Dermis microvascular lymphatic vessel endothelial cell (primary cell): ENCODE data around the gene RPP25L. TPM values are rescaled to one million over a fixed set of nuclear protein-coding genes. Genes with fewer than 3 reads are reported as not detected.

ENCODE experiments used
- DNase-seq, 2 donors: peaks; one replicate each; pipeline versions ENCODE4 v3.0.0 to v3.0.0-alpha.2; 2010; ENCODE audit warnings: low read depth in 2 of 2
- total RNA-seq: library from RNA; depleted of rRNA; stranded (reverse); fragments of >200 nt; gene quantifications from 2 replicates; pipeline ENCODE4 v1.2.1, GENCODE V29; 2014

RPP25L gene
- total RNA-seq, 1 donor from 2014 or later = 16.9 TPM

GRCh38 chr9:34568774-34569173, 43.1 kb downstream of the RPP25L start:
- DNase-seq = no peak

GRCh38 chr9:34568133-34568532, 43.8 kb downstream of the RPP25L start:
- DNase-seq = no peak

DNA sequence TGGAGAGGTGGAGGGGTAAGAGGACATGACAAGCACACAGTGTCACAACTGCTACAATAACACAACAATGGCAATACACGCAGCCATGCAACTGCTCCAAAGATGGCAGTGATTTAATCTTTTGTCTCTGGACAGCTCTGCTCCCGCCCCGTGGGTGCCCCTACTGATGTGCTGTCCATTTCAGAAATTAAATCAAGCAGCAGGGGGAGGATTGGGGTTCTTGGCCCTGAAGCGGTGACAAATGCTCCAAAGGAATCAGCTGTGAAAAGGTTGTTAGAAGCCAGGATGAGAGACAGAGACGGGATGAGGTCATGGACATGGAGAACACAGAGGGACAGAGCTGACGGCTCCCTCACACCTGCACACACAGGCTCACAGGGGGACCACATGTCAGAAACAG, 44.9 kb downstream of the RPP25L start:
- no peak for DNase-seq

DNA sequence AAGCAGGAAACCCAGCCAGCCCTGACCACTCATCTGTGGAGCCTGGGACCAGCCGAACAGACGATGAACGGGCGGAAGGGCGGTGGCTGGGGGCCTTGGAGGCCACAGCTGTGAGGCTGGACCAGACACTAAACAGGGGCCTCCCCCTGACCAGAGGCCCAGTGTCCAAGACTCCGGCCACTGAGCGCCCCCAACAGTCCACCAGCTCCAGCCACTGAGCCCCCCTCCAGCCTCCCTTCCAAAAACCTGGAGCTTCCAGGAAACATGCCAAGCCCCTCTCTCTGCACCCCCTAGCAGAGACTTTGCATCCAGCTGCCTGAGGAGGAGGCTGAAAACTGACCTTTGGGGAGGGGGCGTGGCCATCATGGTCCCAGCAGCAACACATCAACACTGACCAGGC, 45.6 kb downstream of the RPP25L start:
- DNase-seq = no peak

- DNase-seq = no peak
Observed at GRCh38 chr9:34565856-34566255, 46.0 kb downstream of the RPP25L start.

DNA sequence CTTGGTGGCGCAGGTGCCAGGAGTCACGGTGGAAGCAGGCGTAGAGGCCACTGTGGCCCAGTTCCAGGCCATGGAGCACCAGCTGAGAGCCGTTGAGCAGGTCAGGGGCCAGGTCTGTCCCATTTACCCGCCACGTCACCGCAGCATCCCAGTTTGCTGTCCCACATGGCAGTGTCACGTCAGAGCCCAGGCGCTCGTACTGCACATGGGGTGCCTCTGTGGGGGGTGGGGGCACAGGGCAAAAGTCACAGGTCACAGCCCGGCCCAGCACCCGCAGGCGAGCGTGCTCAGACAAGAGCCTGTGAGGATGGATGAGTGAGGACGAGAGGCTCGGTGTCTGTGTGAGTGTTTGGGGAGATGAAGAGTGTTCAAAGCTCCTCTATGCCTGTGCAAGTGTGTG, 47.3 kb downstream of the RPP25L start:
- no peak for DNase-seq

DNA sequence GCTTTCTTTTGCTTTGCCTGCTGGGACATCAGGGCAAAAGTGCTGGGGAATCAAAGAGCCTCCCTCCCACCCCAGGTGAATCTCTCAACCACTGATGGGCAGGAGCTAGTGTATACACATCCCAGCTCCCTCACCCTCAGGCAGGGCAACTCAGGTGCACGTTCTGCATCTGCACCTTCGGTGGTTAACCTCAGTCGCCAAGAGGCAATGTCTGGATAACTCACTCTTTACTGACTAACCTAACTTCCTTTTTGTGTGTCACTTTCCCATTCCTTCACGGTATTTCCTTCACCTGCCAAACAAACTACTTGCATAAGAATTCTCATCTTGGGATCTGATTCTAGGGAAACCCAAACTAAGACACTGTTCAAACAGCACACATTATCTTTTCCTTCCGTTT, 48.6 kb downstream of the RPP25L start:
- no peak for DNase-seq

DNA sequence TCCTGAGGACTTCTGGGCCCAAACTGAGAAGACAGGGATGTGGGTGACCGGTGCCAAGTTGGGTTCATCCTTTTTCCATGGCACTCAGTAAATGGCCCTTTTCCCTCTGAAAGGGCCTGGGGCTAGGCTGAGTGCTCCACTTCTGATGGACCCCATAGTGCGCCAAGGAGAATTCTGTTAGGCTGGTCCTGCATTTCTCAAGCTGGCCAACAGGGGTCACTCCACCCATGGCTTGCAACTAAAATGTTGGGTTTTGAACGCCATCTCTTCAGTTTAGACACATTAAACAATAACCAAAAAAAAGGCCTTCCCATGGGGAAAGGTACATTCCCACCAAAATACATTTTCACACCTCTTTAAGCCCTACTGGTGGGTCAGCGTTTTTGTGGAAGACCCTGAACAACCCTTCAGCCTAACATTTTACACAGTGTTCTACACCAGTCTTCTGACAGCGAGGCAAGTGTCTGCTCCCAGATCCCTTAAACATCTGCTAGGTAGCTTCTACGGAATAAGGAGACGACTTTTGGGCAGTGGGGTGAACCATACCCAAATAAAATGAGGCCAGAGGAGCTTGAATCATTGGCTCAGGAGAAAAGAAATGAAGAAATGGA, 49.7 kb downstream of the RPP25L start:
- no peak for DNase-seq

DNA sequence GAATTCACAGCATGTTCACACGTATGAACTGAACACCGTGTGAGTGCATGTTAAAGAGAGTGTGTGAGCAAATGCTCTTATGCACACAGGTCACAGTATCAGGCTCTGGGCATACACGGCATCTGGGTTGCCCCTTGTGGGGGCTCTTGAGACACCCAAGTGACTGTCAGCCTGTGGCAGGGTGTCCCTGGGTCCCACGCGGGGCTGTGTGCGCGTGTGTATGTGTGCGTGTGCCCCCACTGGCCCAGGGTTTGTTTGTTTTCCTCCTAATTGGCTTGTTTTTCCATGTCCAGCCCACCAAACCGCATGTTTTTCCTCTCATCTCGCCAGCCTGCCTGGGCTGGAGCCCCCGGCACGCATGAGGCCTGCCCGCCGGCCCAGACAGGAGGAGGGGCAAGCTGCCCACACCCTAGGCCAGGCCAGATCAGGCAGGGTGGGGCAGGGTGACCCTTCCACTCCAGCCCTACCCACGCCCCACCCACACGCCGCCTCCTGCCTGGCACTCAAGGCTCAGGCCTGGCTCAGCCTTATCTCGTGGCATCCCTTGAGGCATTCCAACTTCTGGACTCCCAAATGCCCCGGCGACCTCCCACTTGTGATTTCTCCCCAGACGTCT, 51.2 kb downstream of the RPP25L start:
- DNase-seq = no peak

Other genes with a start within 250 kb of the RPP25L start
- 2.4 and 3.2 TPM in 2 replicates for gene MYORG, start 235.2 kb downstream of the RPP25L start, total RNA-seq
- 5.0 and 6.1 TPM in 2 replicates for gene FAM219A, start 153.5 kb downstream of the RPP25L start, total RNA-seq
- not detected in 2 replicates for gene DNAI1, start 153.3 kb downstream of the RPP25L start, total RNA-seq
- under 0.01 TPM in 1 of 2 replicates, not detected in the other for gene ENHO, start 89.1 kb downstream of the RPP25L start, total RNA-seq
- not detected in 2 replicates for gene CNTFR, start 22.4 kb downstream of the RPP25L start, total RNA-seq
- 76.0 and 80.8 TPM in 2 replicates for gene DCTN3, start 8.4 kb upstream of the RPP25L start, total RNA-seq
- gene ARID3C, start 17.0 kb upstream of the RPP25L start, total RNA-seq = 0.25 TPM in 1 of 2 replicates, not detected in the other
- 34.9 and 48.4 TPM in 2 replicates for gene SIGMAR1, start 25.7 kb upstream of the RPP25L start, total RNA-seq
- 23.5 and 33.4 TPM in 2 replicates for gene GALT, start 34.6 kb upstream of the RPP25L start, total RNA-seq
- 3.5 and 4.9 TPM in 2 replicates for gene IL11RA, start 40.1 kb upstream of the RPP25L start, total RNA-seq
- not detected in 2 replicates for gene CCL27, start 50.6 kb upstream of the RPP25L start, total RNA-seq
- gene CCL19, start 79.2 kb upstream of the RPP25L start, total RNA-seq = not detected in 2 replicates
- gene CCL21, start 98.0 kb upstream of the RPP25L start, total RNA-seq = 1.8 and 12.0 TPM in 2 replicates